Calu3 (cell line): ENCODE results near the gene BPIFA1. TPM values are rescaled to one million over a fixed set of nuclear protein-coding genes. Genes with fewer than 3 reads are reported as not detected.

Source experiments
- BruUV-seq: library from RNA; stranded (reverse); fragments of 400-500 nt; replicated peaks from 2 replicates; lab custom pipeline; 2021; lab: Mats Ljungman, UMichigan
- CTCF ChIA-PET: fragments of 300-600 bp; sonication (Branson Sonifier 250); formaldehyde crosslinking; loops from one replicate; lab custom pipeline; 2022; ENCODE audit warnings: antibody characterized with exemption; lab: Charles Lee
- DNase-seq: peaks from one replicate; pipeline ENCODE4 v3.0.0; 2022
- H3K27ac Mint-ChIP-seq: one replicate; pipeline ENCODE4 v1.8.0; 2022; ENCODE audit warnings: mixed read lengths; ENCODE audit not compliant: unreplicated experiment
- H3K27me3 Mint-ChIP-seq: one replicate; pipeline ENCODE4 v1.8.0; 2022; ENCODE audit warnings: mixed read lengths; ENCODE audit not compliant: unreplicated experiment
- H3K36me3 Mint-ChIP-seq: one replicate; pipeline ENCODE4 v1.8.0; 2022; ENCODE audit warnings: mild to moderate bottlenecking, moderate library complexity, mixed read lengths; ENCODE audit not compliant: insufficient read depth, unreplicated experiment
- H3K4me1 Mint-ChIP-seq: one replicate; pipeline ENCODE4 v1.8.0; 2022; ENCODE audit warnings: mild to moderate bottlenecking, low read depth, mixed read lengths; ENCODE audit not compliant: unreplicated experiment
- H3K4me3 Mint-ChIP-seq: one replicate; pipeline ENCODE4 v1.8.0; 2022; ENCODE audit warnings: mild to moderate bottlenecking, low read depth, moderate library complexity, mixed read lengths; ENCODE audit not compliant: unreplicated experiment
- H3K9me3 Mint-ChIP-seq: one replicate; pipeline ENCODE4 v1.8.0; 2022; ENCODE audit warnings: low read depth, mixed read lengths; ENCODE audit not compliant: unreplicated experiment
- CTCF ChIP-seq: fragments of 200-600 bp; IDR thresholded peaks from one replicate; pipeline ENCODE4 v1.8.0; 2022; ENCODE audit warnings: antibody characterized with exemption; ENCODE audit not compliant: unreplicated experiment
- intact Hi-C: fragments of 100-400 bp; cut with micrococcal nuclease; formaldehyde crosslinking; loops from one replicate; pipeline ENCODE4 v1.10.0; 2022; ENCODE audit not compliant: unreplicated experiment
- total RNA-seq: library from RNA; stranded (reverse); gene quantifications from 2 replicates; pipeline ENCODE4 v1.2.3, GENCODE V29; 2022

The BPIFA1 gene
- total RNA-seq, 1 experiment from 2014 or later: not detected

- Mint-ChIP-seq H3K4me3 (no peak overlapping the region), H3K36me3 (peaks cover 5% of the 10 kb centered on the region), H3K27me3 (peaks cover 12% of the 10 kb centered on the region), H3K4me1 (peaks cover 15% of the 10 kb centered on the region), H3K9me3 (peaks cover 3% of the 10 kb centered on the region), H3K27ac (no peak overlapping the region)
- no TSS peak for BruUV-seq
- intact Hi-C loops: no loop called here
- CTCF ChIA-PET: interaction anchor here (0.7 to 1.3 kb wide), 3 partner anchors 9 to 30 kb away, joined by 3 to 5 read pairs (median 4); no protein-coding TSS in a partner anchor
- TF ChIP-seq CTCF: no peak
- DNase-seq: no peak
Observed at GRCh38 chr20:33259371-33259770, 23.6 kb downstream of the BPIFA1 start.

DNA sequence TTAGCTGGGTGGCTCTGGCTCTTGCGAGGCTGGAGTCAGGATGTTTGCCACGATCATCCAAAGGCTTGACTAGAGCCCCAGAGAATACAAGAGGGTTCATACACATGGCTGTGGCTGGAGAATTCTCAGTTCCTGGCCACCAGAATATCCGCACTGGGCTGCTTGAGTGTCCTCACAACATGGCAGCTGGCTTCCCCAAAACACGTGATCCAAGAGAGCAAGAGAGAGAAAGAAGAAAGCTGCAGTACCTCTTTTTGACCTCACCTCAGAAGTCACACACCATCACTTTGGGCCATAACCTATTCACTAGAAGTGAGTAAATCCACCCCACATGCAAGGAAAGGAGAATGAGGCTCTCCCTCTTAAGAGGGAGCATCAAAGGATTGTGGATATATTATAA is 25.7 kb downstream of the BPIFA1 start:
- intact Hi-C loops: no loop called here

DNA sequence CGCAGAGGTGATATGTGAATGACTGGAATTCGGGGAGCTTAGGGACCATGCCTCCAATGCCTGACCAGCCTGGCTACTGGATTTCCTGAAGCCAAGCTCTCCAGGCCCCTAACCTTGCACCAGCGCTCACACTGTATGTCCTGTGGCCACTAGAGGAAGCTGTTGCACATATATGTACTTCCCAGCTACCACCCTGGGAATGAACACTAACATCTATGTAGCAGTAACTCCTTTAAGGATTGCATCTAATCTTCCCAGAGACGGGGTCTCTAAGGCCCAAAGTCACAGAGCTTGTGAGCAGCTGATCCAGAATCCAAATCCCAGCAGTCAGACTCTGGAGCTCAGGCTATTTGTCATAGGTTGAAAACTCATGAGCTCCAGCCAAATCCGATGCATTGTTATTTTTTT is 26.9 kb downstream of the BPIFA1 start:
- peaks cover 5% of the 10 kb centered on the region for H3K36me3 Mint-ChIP-seq
- intact Hi-C loops: loop anchor here (1.0 to 2.0 kb wide), 2 partner anchors 16 to 37 kb away; no protein-coding TSS in a partner anchor
- no peaks in the 10 kb centered on the region for H3K27me3 Mint-ChIP-seq

More for the DNA sequence above, 25.7 kb downstream of the BPIFA1 start:
- no peak overlapping the region for H3K27ac Mint-ChIP-seq
- CTCF ChIA-PET: interaction anchor here (1.5 to 2.0 kb wide), 3 partner anchors 17 to 49 kb away, joined by 4 to 21 read pairs (median 14); partner anchors contain the start of gene BPIFB1
- TF ChIP-seq CTCF: no peak
- peaks cover 5% of the 10 kb centered on the region for H3K9me3 Mint-ChIP-seq
- no TSS peak for BruUV-seq
- H3K36me3 Mint-ChIP-seq: peaks cover 5% of the 10 kb centered on the region
- no peak for DNase-seq
- H3K4me3 Mint-ChIP-seq: no peak overlapping the region
- peaks cover 7% of the 10 kb centered on the region for H3K27me3 Mint-ChIP-seq
- peaks cover 15% of the 10 kb centered on the region for H3K4me1 Mint-ChIP-seq

GRCh38 chr20:33263784-33264183 is 28.0 kb downstream of the BPIFA1 start:
- Mint-ChIP-seq H3K4me1 (peaks cover 27% of the 10 kb centered on the region), H3K4me3 (no peak overlapping the region), H3K36me3 (peaks cover 5% of the 10 kb centered on the region), H3K27me3 (no peaks in the 10 kb centered on the region), H3K9me3 (peaks cover 5% of the 10 kb centered on the region), H3K27ac (no peak overlapping the region)
- no TSS peak for BruUV-seq
- intact Hi-C loops: loop anchor here (2.0 kb wide), 1 partner anchor 15 kb away; no protein-coding TSS in a partner anchor
- DNase-seq: no peak
- TF ChIP-seq CTCF: no peak
- CTCF ChIA-PET: interaction anchor here (0.6 to 1.6 kb wide), 3 partner anchors 28 to 1407 kb away, joined by 3 to 11 read pairs (median 4); no protein-coding TSS in a partner anchor

More for the DNA sequence above, 26.9 kb downstream of the BPIFA1 start:
- TF ChIP-seq CTCF: peak; percentile 87
- CTCF ChIA-PET: interaction anchor here (0.6 to 2.0 kb wide), 20 partner anchors 14 to 405 kb away, joined by 3 to 48 read pairs (median 6); partner anchors contain the start of gene BPIFB1
- peaks cover 5% of the 10 kb centered on the region for H3K9me3 Mint-ChIP-seq
- peak overlapping the region; percentile 24 for H3K27ac Mint-ChIP-seq
- BruUV-seq: no TSS peak
- peaks cover 16% of the 10 kb centered on the region for H3K4me1 Mint-ChIP-seq
- peak; percentile 81 for DNase-seq
- H3K4me3 Mint-ChIP-seq: no peak overlapping the region
